GM12874 (cell line): ENCODE measurements around the gene FNIP2.

Experiments used
- CTCF ChIP-seq: IDR thresholded peaks from 2 replicates; pipeline ENCODE4 v1.5.1; 2011; ENCODE audit warnings: low read depth, mild to moderate bottlenecking, control low read depth, low read length, moderate library complexity; ENCODE audit not compliant: insufficient read depth

Gene FNIP2

GRCh38 chr4:158913766-158914165 lies 144.9 kb downstream of the FNIP2 start:
- no peak for TF ChIP-seq CTCF

DNA sequence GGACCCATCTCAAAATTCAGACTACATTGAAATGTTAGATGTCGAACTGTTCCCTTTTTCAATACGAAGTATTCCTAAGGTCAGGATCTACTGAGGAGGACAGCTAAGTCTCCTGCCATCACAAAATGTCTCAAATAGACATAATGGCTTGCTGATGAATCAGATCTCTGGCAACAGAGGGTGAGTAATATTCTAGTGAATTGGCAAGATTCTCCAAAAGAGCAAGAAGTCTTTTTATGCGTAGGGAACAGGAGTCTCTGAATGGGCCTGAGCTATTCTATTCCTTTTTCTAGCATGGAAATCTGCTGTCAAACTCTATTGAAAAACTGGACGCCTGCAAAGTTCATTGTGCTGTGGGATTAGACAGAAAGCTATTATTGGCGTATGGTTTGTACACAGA lies 145.4 kb downstream of the FNIP2 start:
- no peak for TF ChIP-seq CTCF

DNA sequence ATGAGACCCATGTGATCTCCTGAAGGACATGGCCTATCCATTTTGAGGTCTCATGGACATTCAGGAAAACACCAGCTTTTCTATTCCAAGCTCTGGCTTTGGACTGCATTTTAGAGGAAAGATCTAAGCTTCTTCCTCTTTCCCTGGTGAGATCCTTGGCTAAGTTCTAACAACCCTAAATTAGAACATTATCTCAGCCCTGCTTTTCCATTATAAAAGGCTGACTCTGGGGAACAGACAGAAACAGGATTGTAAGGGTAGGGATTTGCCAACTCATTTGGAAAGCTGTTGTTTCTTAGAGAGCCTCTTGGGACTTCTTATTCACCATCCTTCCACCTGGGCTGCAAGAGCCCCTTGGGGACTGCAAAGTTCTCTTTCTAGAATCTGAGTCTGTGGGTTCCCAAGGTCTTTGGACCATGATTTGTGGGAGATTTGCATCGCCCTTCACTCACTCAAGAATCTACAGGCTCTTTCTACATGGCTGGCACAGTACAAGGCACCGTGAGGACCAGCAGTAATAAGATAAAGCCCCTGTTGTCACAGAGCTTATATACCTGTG lies 146.9 kb downstream of the FNIP2 start:
- no peak for TF ChIP-seq CTCF

DNA sequence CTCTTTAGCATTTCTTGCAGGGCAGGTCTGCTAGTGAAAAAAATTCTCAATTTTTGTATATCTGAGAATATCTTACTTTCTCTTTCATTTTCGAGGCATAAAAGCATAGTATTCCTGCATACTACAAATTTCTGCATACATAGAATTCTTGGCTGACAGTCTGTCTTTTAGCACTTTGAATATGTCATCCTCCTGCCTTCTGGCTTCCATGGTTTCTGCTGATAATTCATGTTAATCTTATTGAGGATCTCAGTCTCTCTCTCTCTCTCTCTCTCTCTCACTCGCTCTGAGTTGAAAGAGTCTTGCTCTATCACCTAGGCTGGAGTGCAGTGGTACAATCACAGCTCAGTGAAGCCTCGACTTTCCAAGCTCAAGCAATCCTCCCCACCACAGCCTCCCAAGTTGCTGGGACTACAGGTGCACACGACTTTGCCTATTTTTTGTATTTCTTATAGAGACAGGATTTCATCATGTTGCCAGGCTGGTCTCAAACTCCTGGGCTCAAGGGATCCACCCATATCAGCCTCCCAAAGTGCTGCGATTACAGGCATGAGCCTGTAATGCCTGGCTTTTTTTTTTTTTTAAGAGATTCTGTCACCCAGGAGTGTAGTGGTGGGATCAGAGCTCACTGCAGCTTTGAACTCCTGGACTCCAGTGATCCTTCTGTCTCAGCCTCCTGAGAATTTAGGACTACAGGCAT lies 161.3 kb downstream of the FNIP2 start:
- TF ChIP-seq CTCF, result no peak

- TF ChIP-seq CTCF, result no peak
Observed at GRCh38 chr4:158930639-158930972, 161.8 kb downstream of the FNIP2 start.

GRCh38 chr4:158933236-158933635 lies 164.4 kb downstream of the FNIP2 start:
- no peak for TF ChIP-seq CTCF

DNA sequence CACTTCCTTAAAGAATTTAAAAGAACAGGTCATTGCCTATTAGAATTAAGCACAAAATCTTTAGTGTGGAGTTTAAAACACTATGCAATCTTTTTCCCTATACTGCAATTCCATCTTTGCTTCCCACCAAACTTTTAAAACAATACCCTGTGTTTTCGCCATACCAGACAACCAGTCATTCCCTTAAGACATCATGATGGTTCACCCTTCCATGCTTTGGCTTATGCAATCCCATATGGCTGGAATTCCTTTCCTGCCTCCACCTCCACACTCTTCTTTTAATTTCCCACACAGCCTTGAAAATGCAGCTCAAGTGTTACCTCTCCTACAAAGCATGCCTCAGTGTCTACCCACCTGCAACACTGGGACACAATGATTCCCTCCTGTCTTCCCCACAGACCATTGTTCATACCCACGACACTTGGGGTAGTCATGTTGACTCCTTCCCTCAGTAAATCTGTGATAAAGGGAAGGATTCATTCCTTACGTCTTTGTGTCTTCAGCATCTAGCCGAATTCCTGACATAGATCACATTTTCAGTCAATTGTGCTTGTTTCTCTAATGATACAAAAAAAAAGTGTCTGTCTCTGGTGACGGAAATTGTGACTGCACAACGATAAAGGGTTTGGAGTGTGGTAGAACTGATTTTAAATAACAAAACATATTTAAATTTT lies 166.3 kb downstream of the FNIP2 start:
- TF ChIP-seq CTCF, result no peak
